Caco-2 (cell line): ENCODE results near the gene TAP2. TPM values are rescaled to one million over a fixed set of nuclear protein-coding genes. Genes with fewer than 3 reads are reported as not detected.

Experiments
- BruUV-seq: library from RNA; stranded (reverse); fragments of 400-500 nt; replicated peaks from 2 replicates; lab custom pipeline; 2021; lab: Mats Ljungman, UMichigan
- CTCF ChIA-PET: fragments of 300-600 bp; sonication (Branson Sonifier 250); formaldehyde crosslinking; loops from one replicate; lab custom pipeline; 2022; ENCODE audit warnings: antibody characterized with exemption; lab: Charles Lee
- POLR2A ChIA-PET: fragments of 300-600 bp; sonication (Branson Sonifier 250); formaldehyde crosslinking; loops from one replicate; lab custom pipeline; 2022; ENCODE audit warnings: antibody characterized with exemption; lab: Charles Lee
- DNase-seq, 2 experiments: peaks; one replicate each; pipeline versions ENCODE4 v3.0.0 to v3.0.0-alpha.2; 2020 to 2022
- H3K27me3 ChIP-seq: replicated peaks from 2 replicates; pipeline ENCODE4 v1.6.0; 2011; ENCODE audit warnings: low read length; ENCODE audit not compliant: control insufficient read depth, insufficient read depth
- H3K36me3 ChIP-seq: 2 replicates; pipeline ENCODE4 v1.5.1; 2011; ENCODE audit warnings: low read length; ENCODE audit not compliant: control insufficient read depth, insufficient read depth
- H3K4me1 ChIP-seq: fragments of 250-450 bp; sonication (Bioruptor Pico); 2 replicates; pipeline ENCODE4 v1.5.1; 2020; ENCODE audit warnings: mild to moderate bottlenecking
- H3K4me3 ChIP-seq: 2 replicates; pipeline ENCODE4 v1.5.1; 2011; ENCODE audit warnings: low read depth, mild to moderate bottlenecking, control low read depth, low read length
- H3K9me3 ChIP-seq: fragments of 250-450 bp; sonication (Bioruptor Pico); 2 replicates; pipeline ENCODE4 v1.5.1; 2020; ENCODE audit warnings: mild to moderate bottlenecking, moderate library complexity
- H3K27ac Mint-ChIP-seq: one replicate; pipeline ENCODE4 v1.8.0; 2022; ENCODE audit warnings: mixed read lengths; ENCODE audit not compliant: unreplicated experiment
- H3K27me3 Mint-ChIP-seq: one replicate; pipeline ENCODE4 v1.8.0; 2022; ENCODE audit warnings: mixed read lengths; ENCODE audit not compliant: insufficient read depth, unreplicated experiment
- H3K36me3 Mint-ChIP-seq: one replicate; pipeline ENCODE4 v1.8.0; 2022; ENCODE audit warnings: mild to moderate bottlenecking, mixed read lengths; ENCODE audit not compliant: insufficient read depth, unreplicated experiment
- H3K4me1 Mint-ChIP-seq: one replicate; pipeline ENCODE4 v1.8.0; 2022; ENCODE audit warnings: low read depth, mixed read lengths; ENCODE audit not compliant: unreplicated experiment
- H3K4me3 Mint-ChIP-seq: one replicate; pipeline ENCODE4 v1.8.0; 2022; ENCODE audit warnings: mild to moderate bottlenecking, moderate library complexity, mixed read lengths; ENCODE audit not compliant: unreplicated experiment
- H3K9me3 Mint-ChIP-seq: one replicate; pipeline ENCODE4 v1.8.0; 2022; ENCODE audit warnings: mixed read lengths; ENCODE audit not compliant: unreplicated experiment
- intact Hi-C: fragments of 100-400 bp; cut with micrococcal nuclease; formaldehyde crosslinking; loops from one replicate; pipeline ENCODE4 v1.10.0; 2022; ENCODE audit not compliant: unreplicated experiment
- total RNA-seq: library from RNA; stranded (reverse); gene quantifications from 2 replicates; pipeline ENCODE4 v1.2.3, GENCODE V29; 2022
- TF ChIP-seq, protein P1 (sequence below), 2 experiments: fragments of 200-600 bp in 1 of 2; IDR thresholded peaks; 1 replicate in 1 of 2; 2 replicates in 1 of 2; pipeline versions ENCODE4 v1.5.1 to v1.8.0; 2011 to 2022; ENCODE audit warnings: antibody characterized with exemption in 1 of 2, control low read depth in 1 of 2, inconsistent platforms in 1 of 2, low read depth in 1 of 2, low read length in 1 of 2, mild to moderate bottlenecking in 1 of 2, moderate library complexity in 1 of 2; ENCODE audit not compliant: insufficient read depth in 1 of 2, severe bottlenecking in 1 of 2, unreplicated experiment in 1 of 2

TAP2 gene
- total RNA-seq, 1 experiment from 2014 or later = 10.3 TPM

DNA sequence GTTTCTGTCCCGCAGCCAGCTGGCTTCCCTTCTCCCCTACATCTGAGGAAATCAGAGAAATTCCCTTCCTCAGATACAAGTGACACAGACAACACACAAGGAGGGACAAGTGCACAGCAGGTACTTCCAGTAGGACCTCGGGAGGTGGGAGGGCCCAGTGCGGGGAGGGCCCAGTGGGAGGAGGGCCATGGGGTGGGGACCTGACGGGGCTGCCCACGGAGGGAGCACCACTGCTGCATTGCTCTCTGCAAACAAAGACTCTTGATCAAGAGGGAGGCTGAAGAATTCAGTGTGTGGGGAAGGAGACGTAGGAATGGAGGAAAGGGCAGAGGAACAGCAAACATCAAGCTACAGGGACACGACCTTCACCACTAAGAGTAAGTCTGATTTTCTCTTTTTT, 9.0 kb downstream of the TAP2 start:
- Mint-ChIP-seq H3K4me1 (no peaks in the 10 kb centered on the region), H3K4me3 (no peak overlapping the region), H3K9me3 (no peaks in the 10 kb centered on the region), H3K36me3 (no peaks in the 10 kb centered on the region), H3K27ac (no peak overlapping the region), H3K27me3 (peaks cover 3% of the 10 kb centered on the region)
- H3K4me1 ChIP-seq = no peaks in the 10 kb centered on the region
- H3K4me3 ChIP-seq = no peak overlapping the region
- intact Hi-C loops = no loop called here
- ChIA-PET CTCF (interaction anchor here (0.6 kb wide), 1 partner anchor 1742 kb away, joined by 3 read pairs; no protein-coding TSS in a partner anchor), POLR2A (no interaction called here)
- no peaks in the 10 kb centered on the region; the same call in 1 of the 2 replicates for H3K27me3 ChIP-seq
- no peaks in the 10 kb centered on the region for H3K9me3 ChIP-seq
- TF ChIP-seq, protein P1, sequence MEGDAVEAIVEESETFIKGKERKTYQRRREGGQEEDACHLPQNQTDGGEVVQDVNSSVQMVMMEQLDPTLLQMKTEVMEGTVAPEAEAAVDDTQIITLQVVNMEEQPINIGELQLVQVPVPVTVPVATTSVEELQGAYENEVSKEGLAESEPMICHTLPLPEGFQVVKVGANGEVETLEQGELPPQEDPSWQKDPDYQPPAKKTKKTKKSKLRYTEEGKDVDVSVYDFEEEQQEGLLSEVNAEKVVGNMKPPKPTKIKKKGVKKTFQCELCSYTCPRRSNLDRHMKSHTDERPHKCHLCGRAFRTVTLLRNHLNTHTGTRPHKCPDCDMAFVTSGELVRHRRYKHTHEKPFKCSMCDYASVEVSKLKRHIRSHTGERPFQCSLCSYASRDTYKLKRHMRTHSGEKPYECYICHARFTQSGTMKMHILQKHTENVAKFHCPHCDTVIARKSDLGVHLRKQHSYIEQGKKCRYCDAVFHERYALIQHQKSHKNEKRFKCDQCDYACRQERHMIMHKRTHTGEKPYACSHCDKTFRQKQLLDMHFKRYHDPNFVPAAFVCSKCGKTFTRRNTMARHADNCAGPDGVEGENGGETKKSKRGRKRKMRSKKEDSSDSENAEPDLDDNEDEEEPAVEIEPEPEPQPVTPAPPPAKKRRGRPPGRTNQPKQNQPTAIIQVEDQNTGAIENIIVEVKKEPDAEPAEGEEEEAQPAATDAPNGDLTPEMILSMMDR (IDR thresholded peaks at IDR 0.05; ENCODE audit: insufficient read depth in 1 of 2, low read depth in 1 of 2, low read length in 1 of 2, severe bottlenecking in 1 of 2, unreplicated experiment in 1 of 2) = no peak
- DNase-seq = no peak
- BruUV-seq = no TSS peak
- no peaks in the 10 kb centered on the region for H3K36me3 ChIP-seq

DNA sequence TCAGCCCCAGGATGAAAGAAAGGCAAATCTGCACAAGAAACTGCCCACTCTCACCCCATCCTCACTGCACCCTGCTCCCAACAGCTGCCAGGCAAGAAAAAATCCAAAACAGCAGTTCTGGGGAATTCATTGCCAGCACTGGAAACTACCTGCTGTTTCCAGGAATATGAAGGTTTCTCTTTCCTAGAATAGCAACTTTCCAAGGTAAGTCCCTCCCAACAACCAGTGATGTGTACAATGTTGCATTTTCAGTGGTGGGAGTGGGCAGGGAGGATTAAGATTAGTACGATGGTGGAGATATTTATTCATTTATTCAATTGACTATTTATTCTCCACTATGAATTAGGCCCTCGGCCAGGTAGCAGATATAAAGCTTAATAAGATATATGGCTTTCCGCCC, 11.5 kb downstream of the TAP2 start:
- no TSS peak for BruUV-seq
- Histone ChIP-seq H3K36me3 (no peaks in the 10 kb centered on the region), H3K27me3 (no peaks in the 10 kb centered on the region; the same call in 1 of the 2 replicates), H3K4me3 (no peak overlapping the region), H3K4me1 (no peaks in the 10 kb centered on the region), H3K9me3 (no peaks in the 10 kb centered on the region)
- Mint-ChIP-seq H3K27ac (no peak overlapping the region), H3K27me3 (peaks cover 3% of the 10 kb centered on the region), H3K9me3 (no peaks in the 10 kb centered on the region), H3K4me1 (no peaks in the 10 kb centered on the region), H3K36me3 (no peaks in the 10 kb centered on the region), H3K4me3 (no peak overlapping the region)
- intact Hi-C loops = no loop called here
- POLR2A ChIA-PET = no interaction called here
- no peak for DNase-seq
- CTCF ChIA-PET = interaction anchor here (1.6 to 1.8 kb wide), 3 partner anchors 11 to 41 kb away, joined by 4 to 7 read pairs (median 7); partner anchors contain the start of gene TAP2
- TF ChIP-seq, protein P1 (IDR thresholded peaks at IDR 0.05; ENCODE audit: insufficient read depth in 1 of 2, low read depth in 1 of 2, low read length in 1 of 2, severe bottlenecking in 1 of 2, unreplicated experiment in 1 of 2) = no peak

DNA sequence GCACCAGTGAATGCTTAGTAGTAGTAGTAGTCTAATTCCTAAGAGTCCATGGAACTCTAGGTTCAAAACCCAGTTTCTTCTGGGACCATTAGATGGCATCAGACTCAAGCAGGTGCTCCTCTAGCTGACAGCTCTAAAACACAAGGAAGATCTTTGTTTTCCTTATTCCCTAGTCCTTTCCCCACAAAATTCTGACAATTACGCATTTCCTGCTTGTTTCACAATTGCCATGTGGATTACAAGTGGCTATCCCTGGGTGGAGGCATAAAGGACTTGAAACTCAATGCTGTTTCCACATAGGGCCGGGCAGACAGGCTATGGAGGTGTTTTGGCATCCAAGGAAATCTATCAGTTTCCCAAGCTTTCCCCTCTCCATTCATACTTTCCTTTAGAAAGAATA, 12.6 kb downstream of the TAP2 start:
- Mint-ChIP-seq H3K4me3 (no peak overlapping the region), H3K27ac (no peak overlapping the region), H3K36me3 (no peaks in the 10 kb centered on the region), H3K4me1 (no peaks in the 10 kb centered on the region), H3K27me3 (peaks cover 3% of the 10 kb centered on the region), H3K9me3 (no peaks in the 10 kb centered on the region)
- Histone ChIP-seq H3K4me1 (no peaks in the 10 kb centered on the region), H3K27me3 (no peaks in the 10 kb centered on the region; the same call in 1 of the 2 replicates), H3K36me3 (no peaks in the 10 kb centered on the region), H3K4me3 (no peak overlapping the region), H3K9me3 (no peaks in the 10 kb centered on the region)
- CTCF ChIA-PET = interaction anchor here (0.6 to 1.6 kb wide), 7 partner anchors 12 to 122 kb away, joined by 3 to 40 read pairs (median 5); partner anchors contain the start of genes PSMB9, TAP1 and TAP2
- peak in 1 of 2 experiments; percentile 19 for DNase-seq
- BruUV-seq = no TSS peak
- intact Hi-C loops = loop anchor here (1.0 kb wide), 1 partner anchor 42 kb away; no protein-coding TSS in a partner anchor
- POLR2A ChIA-PET = no interaction called here
- TF ChIP-seq, protein P1 (IDR thresholded peaks at IDR 0.05; ENCODE audit: insufficient read depth in 1 of 2, low read depth in 1 of 2, low read length in 1 of 2, severe bottlenecking in 1 of 2, unreplicated experiment in 1 of 2) = peak; percentile 46 to 59
